Measurements from ENCODE around the gene RTEL1. TPM values are rescaled to one million over a fixed set of nuclear protein-coding genes. Genes with fewer than 3 reads are reported as not detected.

Gene RTEL1
- total RNA-seq, 1 experiment from 2014 or later, result 51.1 TPM

DNA sequence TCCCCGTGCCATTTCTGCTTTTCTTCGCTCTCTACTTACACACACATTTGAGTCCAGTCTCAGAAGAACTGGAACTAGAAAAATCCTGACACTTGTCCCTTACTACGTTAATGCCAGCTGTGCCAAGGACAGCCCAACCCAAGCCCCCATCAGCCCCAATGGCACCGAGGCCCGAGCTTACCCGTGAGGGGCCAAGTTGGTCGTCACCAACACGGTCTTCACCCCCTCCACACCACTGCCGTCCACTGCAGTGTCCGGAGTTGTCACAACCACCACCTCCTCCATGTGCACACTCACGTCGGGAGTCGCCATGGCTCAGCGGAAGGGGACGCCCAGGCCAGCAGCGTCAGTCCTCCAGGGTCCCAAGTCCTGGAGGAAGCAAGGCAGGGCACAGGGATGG lies 39.0 kb upstream of the RTEL1 start:
- Histone ChIP-seq H3K36me3 (ENCODE audit: control insufficient read depth, insufficient read depth, low read length) (peaks cover 10% of the 10 kb centered on the region), H3K9me3 (peaks cover 7% of the 10 kb centered on the region), H3K4me3 (ENCODE audit: low read depth, low read length) (no peak overlapping the region), H3K4me1 (no peaks in the 10 kb centered on the region), H3K27me3 (replicated peaks; ENCODE audit: control insufficient read depth, insufficient read depth, low read length) (no peaks in the 10 kb centered on the region)
- Mint-ChIP-seq H3K4me1 (ENCODE audit: low read depth, unreplicated experiment) (no peaks in the 10 kb centered on the region), H3K27me3 (ENCODE audit: insufficient read depth, unreplicated experiment) (no peaks in the 10 kb centered on the region), H3K27ac (ENCODE audit: unreplicated experiment) (no peak overlapping the region), H3K36me3 (ENCODE audit: insufficient read depth, unreplicated experiment) (peaks cover 43% of the 10 kb centered on the region), H3K9me3 (ENCODE audit: unreplicated experiment) (peaks cover 13% of the 10 kb centered on the region), H3K4me3 (ENCODE audit: unreplicated experiment) (no peak overlapping the region)
- no peak for DNase-seq
- intact Hi-C loops (cut with micrococcal nuclease; ENCODE audit: unreplicated experiment), result no loop called here
- ChIA-PET CTCF (no interaction called here), POLR2A (no interaction called here)
- TF ChIP-seq, protein P1, sequence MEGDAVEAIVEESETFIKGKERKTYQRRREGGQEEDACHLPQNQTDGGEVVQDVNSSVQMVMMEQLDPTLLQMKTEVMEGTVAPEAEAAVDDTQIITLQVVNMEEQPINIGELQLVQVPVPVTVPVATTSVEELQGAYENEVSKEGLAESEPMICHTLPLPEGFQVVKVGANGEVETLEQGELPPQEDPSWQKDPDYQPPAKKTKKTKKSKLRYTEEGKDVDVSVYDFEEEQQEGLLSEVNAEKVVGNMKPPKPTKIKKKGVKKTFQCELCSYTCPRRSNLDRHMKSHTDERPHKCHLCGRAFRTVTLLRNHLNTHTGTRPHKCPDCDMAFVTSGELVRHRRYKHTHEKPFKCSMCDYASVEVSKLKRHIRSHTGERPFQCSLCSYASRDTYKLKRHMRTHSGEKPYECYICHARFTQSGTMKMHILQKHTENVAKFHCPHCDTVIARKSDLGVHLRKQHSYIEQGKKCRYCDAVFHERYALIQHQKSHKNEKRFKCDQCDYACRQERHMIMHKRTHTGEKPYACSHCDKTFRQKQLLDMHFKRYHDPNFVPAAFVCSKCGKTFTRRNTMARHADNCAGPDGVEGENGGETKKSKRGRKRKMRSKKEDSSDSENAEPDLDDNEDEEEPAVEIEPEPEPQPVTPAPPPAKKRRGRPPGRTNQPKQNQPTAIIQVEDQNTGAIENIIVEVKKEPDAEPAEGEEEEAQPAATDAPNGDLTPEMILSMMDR (IDR thresholded peaks at IDR 0.05; ENCODE audit: insufficient read depth in 1 of 2, low read depth in 1 of 2, low read length in 1 of 2, severe bottlenecking in 1 of 2, unreplicated experiment in 1 of 2), result no peak
- no TSS peak for BruUV-seq (replicated peaks)

DNA sequence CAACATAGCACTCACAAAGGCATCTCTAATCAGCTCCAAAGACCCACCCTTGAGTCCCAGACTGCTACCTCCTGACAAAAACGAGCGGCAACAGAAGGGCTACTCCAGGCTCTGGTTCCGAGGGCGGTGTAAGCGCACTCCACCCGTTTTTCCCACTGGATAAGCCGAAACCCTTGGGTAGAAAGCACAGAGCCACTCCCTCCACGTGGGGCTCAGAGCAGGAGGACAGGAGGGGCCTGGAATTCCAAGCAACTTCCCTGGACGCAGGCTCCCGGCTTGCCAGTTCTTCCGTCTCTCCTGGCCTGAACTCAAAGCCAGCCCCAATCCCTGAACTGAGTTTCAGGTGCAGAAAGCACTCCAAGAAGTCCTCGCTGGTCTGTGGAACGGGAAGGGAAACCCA lies 38.6 kb upstream of the RTEL1 start:
- peaks cover 7% of the 10 kb centered on the region for H3K9me3 ChIP-seq
- intact Hi-C loops (cut with micrococcal nuclease; ENCODE audit: unreplicated experiment), result no loop called here
- ChIA-PET POLR2A (no interaction called here), CTCF (no interaction called here)
- peaks cover 10% of the 10 kb centered on the region for H3K36me3 ChIP-seq (ENCODE audit: control insufficient read depth, insufficient read depth, low read length)
- no peak for DNase-seq
- TF ChIP-seq, protein P1 (IDR thresholded peaks at IDR 0.05; ENCODE audit: insufficient read depth in 1 of 2, low read depth in 1 of 2, low read length in 1 of 2, severe bottlenecking in 1 of 2, unreplicated experiment in 1 of 2), result no peak
- Mint-ChIP-seq H3K4me1 (ENCODE audit: low read depth, unreplicated experiment) (peaks cover 4% of the 10 kb centered on the region), H3K9me3 (ENCODE audit: unreplicated experiment) (peaks cover 9% of the 10 kb centered on the region), H3K4me3 (ENCODE audit: unreplicated experiment) (no peak overlapping the region), H3K27me3 (ENCODE audit: insufficient read depth, unreplicated experiment) (no peaks in the 10 kb centered on the region), H3K36me3 (ENCODE audit: insufficient read depth, unreplicated experiment) (peaks cover 42% of the 10 kb centered on the region), H3K27ac (ENCODE audit: unreplicated experiment) (no peak overlapping the region)
- no TSS peak for BruUV-seq (replicated peaks)
- H3K4me1 ChIP-seq, result peaks cover 2% of the 10 kb centered on the region
- no peaks in the 10 kb centered on the region for H3K27me3 ChIP-seq (replicated peaks; ENCODE audit: control insufficient read depth, insufficient read depth, low read length)
- no peak overlapping the region for H3K4me3 ChIP-seq (ENCODE audit: low read depth, low read length)

DNA sequence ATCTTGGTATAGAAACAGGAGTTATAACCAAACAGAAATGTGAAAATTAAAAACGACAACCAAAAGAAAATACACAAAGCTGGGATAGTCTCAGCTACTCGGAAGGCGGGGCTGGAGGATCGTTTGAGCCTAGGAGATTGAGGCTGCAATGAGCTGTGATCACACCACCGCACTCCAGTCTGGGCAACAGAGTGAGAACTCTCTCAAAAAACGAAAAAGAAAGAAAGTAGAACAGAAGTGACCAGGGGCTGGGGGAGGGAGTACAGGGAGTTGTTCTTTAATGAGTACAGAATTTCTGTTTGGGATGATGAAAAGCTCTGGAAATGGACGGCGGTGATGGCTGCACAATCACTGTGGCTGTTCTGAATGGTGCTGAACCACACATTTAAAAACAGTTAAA lies 37.1 kb upstream of the RTEL1 start:
- Histone ChIP-seq H3K27me3 (replicated peaks; ENCODE audit: control insufficient read depth, insufficient read depth, low read length) (no peaks in the 10 kb centered on the region), H3K36me3 (ENCODE audit: control insufficient read depth, insufficient read depth, low read length) (peaks cover 6% of the 10 kb centered on the region; the same call in 1 of the 2 replicates), H3K4me3 (ENCODE audit: low read depth, low read length) (no peak overlapping the region), H3K4me1 (peaks cover 14% of the 10 kb centered on the region), H3K9me3 (no peaks in the 10 kb centered on the region)
- ChIA-PET POLR2A (no interaction called here), CTCF (interaction anchor here (0.6 kb wide), 2 partner anchors 66 to 80 kb away, joined by 3 read pairs; no protein-coding TSS in a partner anchor)
- no peak for DNase-seq
- Mint-ChIP-seq H3K27me3 (ENCODE audit: insufficient read depth, unreplicated experiment) (no peaks in the 10 kb centered on the region), H3K27ac (ENCODE audit: unreplicated experiment) (no peak overlapping the region), H3K9me3 (ENCODE audit: unreplicated experiment) (no peaks in the 10 kb centered on the region), H3K36me3 (ENCODE audit: insufficient read depth, unreplicated experiment) (peaks cover 41% of the 10 kb centered on the region), H3K4me3 (ENCODE audit: unreplicated experiment) (no peak overlapping the region), H3K4me1 (ENCODE audit: low read depth, unreplicated experiment) (peaks cover 15% of the 10 kb centered on the region)
- intact Hi-C loops (cut with micrococcal nuclease; ENCODE audit: unreplicated experiment), result loop anchor here (10.0 kb wide), 2 partner anchors 244 to 274 kb away; partner anchors contain the start of genes ABHD16B, DNAJC5 and TPD52L2
- no TSS peak for BruUV-seq (replicated peaks)
- TF ChIP-seq, protein P1 (IDR thresholded peaks at IDR 0.05; ENCODE audit: insufficient read depth in 1 of 2, low read depth in 1 of 2, low read length in 1 of 2, severe bottlenecking in 1 of 2, unreplicated experiment in 1 of 2), result no peak
